C4-2B (cell line): ENCODE results near the gene SCAF8.

Experiments
- ZFX ChIP-seq: fragments of 450-650 bp; IDR thresholded peaks from 2 replicates; pipeline ENCODE4 v1.6.1; 2017
- TF ChIP-seq, protein P1 (sequence below): fragments of 450-650 bp; conservative IDR thresholded peaks from 2 replicates; pipeline ENCODE4 v1.5.1; 2017; ENCODE audit warnings: mild to moderate bottlenecking

DNA sequence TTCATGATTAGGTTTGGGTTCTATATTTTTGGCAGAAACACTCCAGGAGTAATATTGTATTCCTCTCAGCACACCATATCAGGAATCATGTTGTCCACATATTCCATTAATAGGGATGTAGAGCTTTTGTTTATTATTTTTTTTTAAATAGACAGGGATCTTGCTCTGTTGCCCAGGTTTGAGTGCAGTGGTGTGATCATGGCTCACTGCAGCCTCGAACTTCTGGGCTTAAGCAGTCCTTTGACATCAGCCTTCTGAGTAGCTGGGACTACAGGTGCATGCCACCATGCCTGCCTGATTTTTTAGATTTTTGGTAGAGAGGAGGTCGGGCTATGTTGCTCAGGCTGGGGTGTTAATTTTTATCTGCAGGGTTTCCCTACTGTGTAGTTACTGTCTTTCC lies 12.0 kb downstream of the SCAF8 start:
- TF ChIP-seq, protein P1, sequence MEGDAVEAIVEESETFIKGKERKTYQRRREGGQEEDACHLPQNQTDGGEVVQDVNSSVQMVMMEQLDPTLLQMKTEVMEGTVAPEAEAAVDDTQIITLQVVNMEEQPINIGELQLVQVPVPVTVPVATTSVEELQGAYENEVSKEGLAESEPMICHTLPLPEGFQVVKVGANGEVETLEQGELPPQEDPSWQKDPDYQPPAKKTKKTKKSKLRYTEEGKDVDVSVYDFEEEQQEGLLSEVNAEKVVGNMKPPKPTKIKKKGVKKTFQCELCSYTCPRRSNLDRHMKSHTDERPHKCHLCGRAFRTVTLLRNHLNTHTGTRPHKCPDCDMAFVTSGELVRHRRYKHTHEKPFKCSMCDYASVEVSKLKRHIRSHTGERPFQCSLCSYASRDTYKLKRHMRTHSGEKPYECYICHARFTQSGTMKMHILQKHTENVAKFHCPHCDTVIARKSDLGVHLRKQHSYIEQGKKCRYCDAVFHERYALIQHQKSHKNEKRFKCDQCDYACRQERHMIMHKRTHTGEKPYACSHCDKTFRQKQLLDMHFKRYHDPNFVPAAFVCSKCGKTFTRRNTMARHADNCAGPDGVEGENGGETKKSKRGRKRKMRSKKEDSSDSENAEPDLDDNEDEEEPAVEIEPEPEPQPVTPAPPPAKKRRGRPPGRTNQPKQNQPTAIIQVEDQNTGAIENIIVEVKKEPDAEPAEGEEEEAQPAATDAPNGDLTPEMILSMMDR, result no peak
- TF ChIP-seq ZFX, result no peak
